Measurements from ENCODE around the gene CDC42BPB.
A peak's percentile ranks its signal among the peaks of the same experiment; 100 is the strongest.
"Not testable (repeated sequence)": the region's sequence is repeated elsewhere in the genome, so short reads cannot be mapped to it uniquely, and the experiment has no call there.

CDC42BPB gene

GRCh38 chr14:103073367-103073875 lies 16.1 kb upstream of the CDC42BPB start:
- no peak for DNase-seq

GRCh38 chr14:103072595-103073366 lies 15.4 kb upstream of the CDC42BPB start:
- no peak for DNase-seq

DNA sequence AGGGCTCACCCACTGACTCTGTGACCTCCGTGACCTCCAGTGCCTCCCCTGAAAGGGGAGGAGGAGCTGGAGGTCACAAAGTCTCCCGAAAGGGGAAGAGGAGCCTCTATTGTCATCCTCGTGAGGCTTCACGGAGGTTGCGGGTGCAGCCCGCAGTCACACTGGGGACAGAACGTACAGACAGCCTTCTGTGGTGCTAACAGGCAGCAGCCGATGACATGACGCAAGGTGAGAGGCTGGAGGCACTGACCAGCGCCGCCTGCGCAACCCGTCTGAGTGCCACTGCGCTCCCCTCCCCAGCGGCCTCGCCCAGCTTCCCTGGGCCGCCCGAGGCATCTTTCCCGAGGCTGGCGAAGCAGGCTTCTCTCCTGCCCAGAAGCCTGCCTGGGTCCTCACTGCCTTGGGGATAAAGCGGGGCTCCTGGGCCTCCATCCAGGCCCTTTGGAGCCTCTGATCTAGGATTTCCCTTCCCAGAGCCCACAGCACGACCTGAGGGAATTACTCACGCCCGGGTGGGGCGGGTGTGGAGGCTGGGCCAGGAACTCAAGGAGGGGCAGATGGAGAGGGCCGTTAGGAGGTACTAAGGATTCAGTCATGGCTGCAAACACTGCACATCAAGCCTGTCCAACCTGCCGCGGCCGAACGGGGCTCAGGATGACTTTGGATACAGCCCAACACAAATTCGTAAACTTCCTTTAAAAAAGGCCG lies 14.3 kb upstream of the CDC42BPB start:
- DNase-seq, result no peak

GRCh38 chr14:103070971-103071542 lies 13.7 kb upstream of the CDC42BPB start:
- no peak for DNase-seq

DNA sequence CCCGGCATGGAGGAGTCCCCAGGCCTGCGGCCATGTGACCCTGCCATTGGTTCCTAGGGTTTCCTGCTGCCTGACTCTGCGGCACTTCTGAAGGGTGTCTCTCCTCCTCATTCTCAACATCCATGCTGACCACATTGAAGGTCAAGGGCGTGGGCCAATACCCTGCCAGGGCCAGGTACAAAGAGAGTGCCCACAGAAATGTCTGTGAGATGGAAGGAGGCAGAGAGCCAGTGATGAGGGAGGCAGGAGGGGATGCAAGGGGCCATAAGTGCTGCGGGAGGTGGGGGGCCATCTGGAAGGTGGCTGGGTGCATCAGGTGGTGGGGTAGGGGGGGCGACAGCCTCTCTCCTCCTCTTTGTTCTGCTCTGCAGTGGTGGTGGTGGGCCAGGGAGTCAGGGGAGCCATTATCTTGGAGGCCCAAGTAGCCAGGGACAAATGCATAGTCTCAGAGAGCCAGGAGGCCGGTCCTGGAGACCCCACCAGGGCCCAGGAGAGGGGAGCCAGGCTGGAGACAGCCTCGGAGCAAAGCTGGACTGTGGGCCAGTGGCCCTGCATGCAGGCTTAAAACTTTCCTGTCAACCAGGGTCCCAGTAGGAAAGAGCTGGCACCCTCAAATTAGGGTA lies 13.0 kb upstream of the CDC42BPB start:
- no peak for DNase-seq

- no peak for DNase-seq
These were observed 11.2 kb upstream of the CDC42BPB start for GRCh38 chr14:103068351-103069073.

GRCh38 chr14:103067231-103067954 lies 10.0 kb upstream of the CDC42BPB start:
- DNase-seq, result no peak

DNA sequence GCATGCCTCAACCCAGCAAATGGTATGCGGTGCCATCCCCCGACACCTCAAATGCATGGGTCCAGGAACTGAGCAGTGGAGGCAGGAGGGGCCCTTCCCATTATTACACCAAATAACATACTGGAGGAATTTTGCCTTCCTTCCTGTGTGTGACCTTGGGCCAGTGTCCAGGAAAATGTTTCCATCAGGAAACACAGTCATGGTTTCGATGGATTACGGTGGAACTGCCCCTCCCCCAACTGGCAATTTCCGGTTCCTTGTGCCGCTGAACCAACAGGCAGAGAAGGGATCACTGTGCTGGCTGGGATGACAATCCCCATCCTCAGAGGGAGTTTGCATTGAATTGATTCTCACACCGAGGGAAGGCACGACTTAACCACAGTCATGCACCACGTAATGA lies 9.1 kb upstream of the CDC42BPB start:
- DNase-seq, result no peak

- DNase-seq, result no peak
These were observed 8.5 kb upstream of the CDC42BPB start for GRCh38 chr14:103065861-103066260.

GRCh38 chr14:103064978-103065377 lies 7.6 kb upstream of the CDC42BPB start:
- no peak for DNase-seq

- DNase-seq, result no peak
These were observed 7.1 kb upstream of the CDC42BPB start for GRCh38 chr14:103064436-103064835.

GRCh38 chr14:103061482-103061976 lies 4.2 kb upstream of the CDC42BPB start:
- DNase-seq, result no peak

DNA sequence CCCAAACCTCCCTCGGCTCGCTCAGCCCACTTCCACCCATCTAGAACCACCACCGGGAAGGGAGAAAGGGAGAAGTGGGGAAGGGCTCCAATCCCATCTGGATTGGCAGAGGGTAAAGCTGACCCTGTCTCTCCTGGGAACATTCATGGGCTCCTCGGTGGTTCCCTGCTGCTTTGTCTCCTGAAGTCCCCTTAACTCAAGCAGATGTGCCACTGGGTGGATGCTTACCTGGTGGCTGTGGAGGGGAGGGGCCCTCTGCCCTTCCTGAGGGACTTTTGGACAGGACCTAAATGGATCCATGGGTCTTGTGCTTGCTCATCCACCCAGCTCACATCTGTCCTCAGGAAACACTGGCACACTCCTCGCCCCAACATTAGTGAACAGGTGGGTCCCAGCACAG lies 2.2 kb upstream of the CDC42BPB start:
- no peak for DNase-seq

GRCh38 chr14:103058164-103059055 lies 1.1 kb upstream of the CDC42BPB start:
- no peak for DNase-seq

- DNase-seq, result peak; percentile 21
These were observed 349 bp downstream of the CDC42BPB start for GRCh38 chr14:103057028-103057371.

DNA sequence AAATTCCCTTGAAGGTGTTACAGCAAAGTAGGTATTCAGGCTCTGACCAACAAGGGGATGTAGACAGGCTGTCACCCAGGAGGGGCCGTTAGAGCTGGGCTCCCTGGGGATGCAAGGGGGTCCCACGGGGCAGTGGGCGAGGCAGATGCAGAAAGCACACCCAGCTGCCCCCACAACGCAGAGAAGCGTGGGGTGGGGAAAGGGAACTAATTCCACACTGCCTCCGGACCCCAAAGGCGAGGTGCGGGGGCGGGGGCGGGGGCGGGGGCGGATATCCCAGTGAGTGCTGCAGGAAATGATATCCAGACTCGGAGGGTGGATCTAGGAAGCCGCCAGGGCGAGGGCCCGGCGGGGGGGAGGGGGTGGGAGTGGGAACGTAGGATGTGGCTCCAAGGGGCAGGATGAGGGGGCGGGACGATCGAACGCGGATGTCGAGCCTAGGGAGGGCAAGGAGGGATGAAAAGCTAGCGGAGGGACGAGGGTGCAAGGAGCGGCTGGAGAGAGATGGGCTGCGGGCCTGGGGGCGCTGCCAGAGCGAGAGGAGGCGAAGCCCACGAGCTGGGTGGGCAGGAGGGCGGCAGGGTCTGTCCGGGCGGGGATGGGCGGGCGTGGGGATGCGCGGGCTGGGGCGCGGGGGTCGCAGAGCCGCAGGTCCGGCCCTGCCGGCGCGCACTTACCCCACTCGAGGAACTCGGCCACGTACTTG lies 874 bp downstream of the CDC42BPB start:
- DNase-seq, result peak; percentile 22

DNA sequence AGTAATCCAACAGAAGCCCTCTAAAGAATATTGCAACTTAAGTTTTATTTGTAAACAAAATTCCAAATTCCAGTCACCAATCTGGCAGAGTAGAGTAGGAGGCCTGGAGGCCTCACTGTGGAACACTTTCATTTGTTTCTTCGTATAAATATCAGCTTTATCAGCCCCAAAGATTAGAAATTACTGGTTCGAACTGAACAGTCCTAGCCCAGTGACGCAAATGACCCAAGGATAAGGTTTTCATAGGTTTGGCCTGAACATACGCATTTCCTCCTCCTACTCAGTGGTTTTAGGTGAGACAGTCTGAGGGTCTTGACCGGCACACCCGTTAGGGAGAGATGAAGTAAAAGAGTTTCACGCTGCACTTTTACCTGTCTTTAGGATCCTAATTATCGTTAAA lies 1.7 kb downstream of the CDC42BPB start:
- no peak for DNase-seq

GRCh38 chr14:103052407-103052806 lies 4.9 kb downstream of the CDC42BPB start:
- no peak for DNase-seq

DNA sequence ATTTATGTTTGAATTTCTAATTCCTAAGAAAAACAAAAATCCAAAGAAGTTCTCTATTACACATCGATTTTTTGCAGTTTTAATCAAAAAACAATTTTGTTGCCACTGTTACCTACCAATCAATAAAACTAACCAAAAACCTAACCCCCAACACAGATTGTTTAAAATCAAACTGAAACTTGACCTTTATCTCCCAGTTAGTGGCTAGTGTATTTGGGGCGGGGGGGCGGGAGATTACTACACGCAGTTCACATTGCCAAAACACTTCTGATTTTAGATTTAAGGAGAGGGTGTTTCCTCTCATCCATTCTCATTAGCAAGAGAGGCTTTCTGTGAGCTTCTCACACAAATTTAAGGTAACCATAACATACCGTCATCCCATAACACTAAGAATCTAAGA lies 6.4 kb downstream of the CDC42BPB start:
- no peak for DNase-seq

GRCh38 chr14:103047453-103047852 lies 9.9 kb downstream of the CDC42BPB start:
- not testable (repeated sequence) for DNase-seq
